Lower leg skin (tissue), 3 donors: ENCODE measurements around the gene RNF207.

Experiments
- CTCF ChIP-seq, 3 donors: fragments of 450-650 bp; IDR thresholded peaks; one replicate each; pipeline ENCODE4 v1.5.1; 2016; ENCODE audit warnings: antibody characterized with exemption in 3 of 3, mild to moderate bottlenecking in 3 of 3, moderate library complexity in 2 of 3
- POLR2A ChIP-seq, 2 donors: fragments of 450-650 bp; IDR thresholded peaks; one replicate each; pipeline ENCODE4 v1.6.1; 2016 to 2017; ENCODE audit warnings: antibody characterized with exemption in 2 of 2, mild to moderate bottlenecking in 1 of 2, moderate library complexity in 1 of 2

GRCh38 chr1:6167391-6168303 lies 38.3 kb upstream of the RNF207 start:
- no peak for TF ChIP-seq POLR2A (IDR thresholded peaks at IDR 0.05)
- TF ChIP-seq CTCF (IDR thresholded peaks at IDR 0.05) = no peak
